ENCODE data around the gene MSH4. TPM values are rescaled to one million over a fixed set of nuclear protein-coding genes. Genes with fewer than 3 reads are reported as not detected.
"Not testable (repeated sequence)": the region's sequence is repeated elsewhere in the genome, so short reads cannot be mapped to it uniquely, and the experiment has no call there.

Gene MSH4
- total RNA-seq = not detected in 2 replicates

GRCh38 chr1:75796376-75797272, at the start of gene MSH4:
Gene MSH4, plus strand, starts transcription at chr1:75796882. Its CDS starts 104 bp downstream, at chr1:75796986.
- no peak for DNase-seq (ENCODE audit: extremely low read depth, low read depth, low spot score)

GRCh38 chr1:75757210-75757609, 39.5 kb upstream of the MSH4 start:
- not testable (repeated sequence) for DNase-seq (ENCODE audit: extremely low read depth, low read depth, low spot score)

GRCh38 chr1:75758543-75758942, 38.1 kb upstream of the MSH4 start:
- DNase-seq (ENCODE audit: extremely low read depth, low read depth, low spot score) = not testable (repeated sequence)

GRCh38 chr1:75764057-75764655, 32.5 kb upstream of the MSH4 start:
- DNase-seq (ENCODE audit: extremely low read depth, low read depth, low spot score) = no peak

GRCh38 chr1:75765697-75766355, 30.9 kb upstream of the MSH4 start:
- DNase-seq (ENCODE audit: extremely low read depth, low read depth, low spot score) = no peak

GRCh38 chr1:75768016-75768415, 28.7 kb upstream of the MSH4 start:
- no peak for DNase-seq (ENCODE audit: extremely low read depth, low read depth, low spot score)

GRCh38 chr1:75770761-75771160, 25.9 kb upstream of the MSH4 start:
- no peak for DNase-seq (ENCODE audit: extremely low read depth, low read depth, low spot score)

- DNase-seq (ENCODE audit: extremely low read depth, low read depth, low spot score) = no peak
Measured at GRCh38 chr1:75771978-75772377, 24.7 kb upstream of the MSH4 start.

- not testable (repeated sequence) for DNase-seq (ENCODE audit: extremely low read depth, low read depth, low spot score)
Measured at GRCh38 chr1:75777812-75778211, 18.9 kb upstream of the MSH4 start.

GRCh38 chr1:75778694-75779093, 18.0 kb upstream of the MSH4 start:
- DNase-seq (ENCODE audit: extremely low read depth, low read depth, low spot score) = not testable (repeated sequence)

- not testable (repeated sequence) for DNase-seq (ENCODE audit: extremely low read depth, low read depth, low spot score)
Measured at GRCh38 chr1:75780183-75780582, 16.5 kb upstream of the MSH4 start.

- DNase-seq (ENCODE audit: extremely low read depth, low read depth, low spot score) = not testable (repeated sequence)
Measured at GRCh38 chr1:75783920-75784319, 12.8 kb upstream of the MSH4 start.

- DNase-seq (ENCODE audit: extremely low read depth, low read depth, low spot score) = peak; percentile 33
Measured at GRCh38 chr1:75785320-75785982, 11.2 kb upstream of the MSH4 start.

- DNase-seq (ENCODE audit: extremely low read depth, low read depth, low spot score) = peak; percentile 93
Measured at GRCh38 chr1:75785983-75786853, 10.5 kb upstream of the MSH4 start, which contains the start of gene RABGGTB. Gene RABGGTB, plus strand, starts transcription at chr1:75786256. Its CDS starts 16 bp downstream, at chr1:75786272.

GRCh38 chr1:75786901-75787493, 9.7 kb upstream of the MSH4 start:
- no peak for DNase-seq (ENCODE audit: extremely low read depth, low read depth, low spot score)

- DNase-seq (ENCODE audit: extremely low read depth, low read depth, low spot score) = no peak
Measured at GRCh38 chr1:75787524-75787923, 9.2 kb upstream of the MSH4 start.

- DNase-seq (ENCODE audit: extremely low read depth, low read depth, low spot score) = no peak
Measured at GRCh38 chr1:75789988-75790387, 6.7 kb upstream of the MSH4 start.

- no peak for DNase-seq (ENCODE audit: extremely low read depth, low read depth, low spot score)
Measured at GRCh38 chr1:75791022-75791421, 5.7 kb upstream of the MSH4 start.

GRCh38 chr1:75792091-75792490, 4.6 kb upstream of the MSH4 start:
- DNase-seq (ENCODE audit: extremely low read depth, low read depth, low spot score) = no peak
